Ectodermal cell (in vitro differentiated cells): ENCODE results near the gene LIPF.
"Not testable (repeated sequence)": the region's sequence is repeated elsewhere in the genome, so short reads cannot be mapped to it uniquely, and the experiment has no call there.

ENCODE experiments used
- H3K27ac ChIP-seq: 2 replicates; pipeline ENCODE4 v1.7.0; 2013; ENCODE audit warnings: mild to moderate bottlenecking, low read depth, low read length; ENCODE audit not compliant: insufficient read depth, poor library complexity, severe bottlenecking
- H3K27me3 ChIP-seq: 2 replicates; pipeline ENCODE4 v1.7.0; 2013; ENCODE audit warnings: mild to moderate bottlenecking, low read length; ENCODE audit not compliant: insufficient read depth, control insufficient read depth, poor library complexity, severe bottlenecking
- H3K36me3 ChIP-seq: one replicate; pipeline ENCODE4 v1.7.0; 2013; ENCODE audit warnings: low read length; ENCODE audit not compliant: control insufficient read depth, insufficient read depth
- H3K4me1 ChIP-seq: one replicate; pipeline ENCODE4 v1.7.0; 2013; ENCODE audit warnings: low read length; ENCODE audit not compliant: control insufficient read depth, insufficient read depth
- H3K4me3 ChIP-seq: 2 replicates; pipeline ENCODE4 v1.7.0; 2013; ENCODE audit warnings: low read depth, low read length, control low read depth; ENCODE audit not compliant: insufficient read depth
- H3K9me3 ChIP-seq: 2 replicates; pipeline ENCODE4 v1.7.0; 2013; ENCODE audit warnings: mild to moderate bottlenecking, low read length, moderate library complexity; ENCODE audit not compliant: control insufficient read depth
- WGBS, 2 experiments: methylation state at CpG; one replicate each; pipeline ENCODE4 v1.1.7; 2013; ENCODE audit warnings: missing lambda C conversion rate in 2 of 2; 5-methylcytosine and 5-hydroxymethylcytosine counted together

LIPF gene

DNA sequence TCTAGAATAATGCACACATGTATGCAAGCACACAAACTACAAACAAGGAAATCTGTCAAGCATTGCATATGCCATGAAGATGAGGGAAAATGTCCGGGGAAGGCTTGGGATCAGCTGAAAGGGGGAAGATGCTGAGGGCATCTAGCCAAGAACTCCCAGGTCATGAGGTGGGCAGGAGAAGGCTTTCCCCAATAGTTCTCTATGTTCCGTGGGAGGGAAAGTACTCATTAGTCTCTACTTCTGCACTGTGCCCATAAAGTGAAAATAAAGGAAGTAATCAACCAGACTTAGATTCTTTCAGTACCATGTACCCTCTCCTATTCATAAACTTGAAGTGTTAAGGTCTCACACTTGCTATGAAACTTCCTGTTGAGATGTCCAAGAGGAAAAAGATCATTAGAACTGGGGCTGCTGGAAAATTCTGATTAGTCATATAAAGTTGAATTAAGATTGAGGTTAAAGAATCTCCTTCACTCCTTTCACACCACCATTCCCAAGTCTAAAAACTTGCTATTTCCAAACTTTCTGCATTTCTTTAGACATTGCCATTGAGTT is 17.1 kb upstream of the LIPF start:
- Histone ChIP-seq H3K4me1 (no peaks in the 10 kb centered on the region), H3K27me3 (no peaks in the 10 kb centered on the region), H3K9me3 (no peaks in the 10 kb centered on the region), H3K4me3 (no peak overlapping the region), H3K36me3 (no peaks in the 10 kb centered on the region), H3K27ac (no peak overlapping the region)
- 88 to 100% methylated on average over 2 of the region's 2 CpGs for WGBS, 2 experiments

DNA sequence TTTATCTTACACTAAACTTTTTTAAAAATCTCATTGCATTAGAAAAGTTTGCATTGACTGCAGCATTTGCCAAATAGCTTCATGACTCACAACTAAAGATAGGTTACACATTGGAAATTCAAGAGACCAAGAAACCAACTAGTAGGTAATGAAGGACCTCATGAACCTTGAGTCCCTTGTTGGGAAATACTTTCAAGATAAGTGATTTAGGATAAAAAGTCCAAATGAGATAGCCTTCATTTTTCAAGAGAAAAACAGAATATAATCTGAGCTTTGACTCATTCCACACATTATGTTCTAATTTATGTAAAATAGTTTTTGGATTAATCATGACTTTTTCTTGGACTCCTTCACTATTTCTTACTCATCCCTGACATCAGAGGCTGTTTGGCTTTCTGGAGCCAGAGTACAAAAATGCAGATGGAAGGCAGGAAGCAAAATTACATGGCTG is 13.1 kb upstream of the LIPF start:
- no peak overlapping the region for H3K27ac ChIP-seq
- H3K27me3 ChIP-seq, result no peaks in the 10 kb centered on the region
- no peaks in the 10 kb centered on the region for H3K36me3 ChIP-seq
- H3K9me3 ChIP-seq, result no peaks in the 10 kb centered on the region
- H3K4me3 ChIP-seq, result no peak overlapping the region
- H3K4me1 ChIP-seq, result no peaks in the 10 kb centered on the region

DNA sequence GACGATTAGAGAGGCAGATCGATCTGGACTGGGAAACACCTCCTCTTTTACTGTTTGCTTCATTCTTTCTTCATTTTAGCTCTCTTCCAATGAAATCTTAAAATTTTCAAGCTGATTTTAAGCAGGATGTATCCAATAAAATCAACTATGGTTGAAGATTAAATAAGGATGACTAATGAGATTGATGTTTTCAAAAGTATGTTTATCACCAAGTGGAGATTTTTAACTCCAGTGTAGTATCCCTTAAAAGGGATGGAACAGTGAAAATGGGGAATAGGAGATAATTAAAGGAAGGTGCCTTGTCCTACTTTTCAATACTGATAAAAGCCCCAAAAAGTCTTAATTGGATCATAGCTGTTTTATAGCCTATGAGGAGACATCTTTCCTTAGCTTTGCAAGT is 11.6 kb upstream of the LIPF start:
- Histone ChIP-seq H3K27me3 (no peaks in the 10 kb centered on the region), H3K4me1 (no peaks in the 10 kb centered on the region), H3K27ac (no peak overlapping the region), H3K9me3 (no peaks in the 10 kb centered on the region), H3K36me3 (no peaks in the 10 kb centered on the region), H3K4me3 (no peak overlapping the region)
- WGBS, 2 experiments, result 81% methylated on average over 2 of the region's 2 CpGs; no CpG with 5 or more reads in 1 of the 2 experiments

DNA sequence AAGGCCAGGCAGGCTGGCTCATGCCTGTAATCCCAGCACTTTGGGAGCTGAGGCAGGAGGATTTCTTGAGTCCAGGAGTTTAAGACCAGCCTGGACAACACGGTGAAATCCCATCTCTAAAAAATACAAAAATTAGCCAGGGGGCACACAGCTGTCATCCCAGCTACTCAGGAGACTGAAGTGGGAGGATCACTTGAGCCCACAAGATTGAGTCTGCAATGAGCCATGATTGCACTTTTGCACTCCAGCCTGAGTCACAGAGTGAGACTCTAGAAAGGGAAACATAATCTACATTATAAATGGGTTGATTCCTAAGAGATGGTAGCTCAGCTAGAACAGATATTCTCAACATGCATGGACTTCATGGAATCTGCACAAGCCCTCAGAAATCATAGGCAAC is 6.3 kb upstream of the LIPF start:
- Histone ChIP-seq H3K4me3 (no peak overlapping the region), H3K27me3 (no peaks in the 10 kb centered on the region), H3K4me1 (no peaks in the 10 kb centered on the region), H3K9me3 (no peaks in the 10 kb centered on the region), H3K36me3 (no peaks in the 10 kb centered on the region), H3K27ac (no peak overlapping the region)
- 79 to 90% methylated on average over 1 of the region's 1 CpG for WGBS, 2 experiments

DNA sequence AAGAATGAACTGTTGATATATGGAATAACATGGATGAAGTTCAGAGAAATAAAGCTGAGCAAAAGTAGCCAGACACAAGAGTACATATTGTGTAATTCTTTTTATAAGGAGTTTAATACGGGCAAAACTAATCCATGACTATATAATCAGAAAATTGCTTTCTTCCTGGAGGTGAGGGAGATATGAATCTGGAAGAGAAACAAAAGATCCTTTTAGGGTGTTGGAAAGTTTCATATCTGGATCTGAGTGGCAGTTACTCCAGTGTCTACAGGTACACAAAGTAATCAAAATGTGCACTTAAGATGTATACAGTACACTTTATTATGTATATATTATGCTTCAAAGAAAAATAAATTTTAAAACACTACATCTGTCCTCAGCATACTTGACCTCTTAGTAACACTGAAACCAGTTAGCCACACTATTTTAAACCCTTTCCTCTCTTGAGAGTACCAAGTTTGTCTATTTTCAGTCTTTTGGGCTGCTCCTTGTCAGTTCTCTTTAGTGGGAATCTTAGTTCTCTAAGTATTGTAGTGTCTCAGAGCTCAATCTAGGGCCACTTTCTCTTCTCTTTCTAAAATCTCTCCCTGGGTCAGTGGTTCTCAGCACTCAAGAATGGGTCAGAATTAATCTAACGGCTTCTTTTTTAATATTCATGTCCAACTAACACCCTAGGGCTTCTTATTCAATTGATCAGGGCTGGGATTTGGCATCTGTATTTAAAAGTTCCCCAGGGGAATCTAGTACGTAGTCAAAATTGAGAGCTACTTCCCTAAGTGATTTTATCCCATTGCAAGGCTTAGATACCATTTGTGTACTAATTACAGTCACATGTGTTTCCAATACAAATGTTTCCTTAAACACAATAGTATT is 4.3 kb upstream of the LIPF start:
- no peaks in the 10 kb centered on the region for H3K4me1 ChIP-seq
- WGBS, 2 experiments, result 93 to 96% methylated on average over 2 to 3 of the region's 3 CpGs

DNA sequence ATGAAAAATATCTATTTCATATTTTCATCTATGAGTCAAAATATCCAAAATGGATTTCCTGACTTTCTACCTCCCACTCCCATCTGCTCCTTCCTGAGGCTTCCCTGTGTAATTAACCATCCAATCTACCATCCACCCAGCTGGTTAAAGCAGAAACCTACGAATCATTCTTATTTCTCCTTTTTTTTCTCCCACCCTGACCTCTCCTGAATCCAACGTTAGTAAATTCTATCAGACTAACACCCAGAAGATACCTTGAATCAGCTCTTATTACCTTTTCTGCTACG is 3.7 kb upstream of the LIPF start:
- no peaks in the 10 kb centered on the region for H3K36me3 ChIP-seq
- no peak overlapping the region for H3K27ac ChIP-seq
- H3K9me3 ChIP-seq, result no peaks in the 10 kb centered on the region
- no peaks in the 10 kb centered on the region for H3K27me3 ChIP-seq
- no peak overlapping the region for H3K4me3 ChIP-seq
- no peaks in the 10 kb centered on the region for H3K4me1 ChIP-seq
- WGBS, 2 experiments, result 63 to 69% methylated on average over 2 of the region's 3 CpGs

More for the DNA sequence above, 4.3 kb upstream of the LIPF start:
- Histone ChIP-seq H3K36me3 (no peaks in the 10 kb centered on the region), H3K27ac (no peak overlapping the region), H3K27me3 (no peaks in the 10 kb centered on the region), H3K9me3 (no peaks in the 10 kb centered on the region), H3K4me3 (no peak overlapping the region)

DNA sequence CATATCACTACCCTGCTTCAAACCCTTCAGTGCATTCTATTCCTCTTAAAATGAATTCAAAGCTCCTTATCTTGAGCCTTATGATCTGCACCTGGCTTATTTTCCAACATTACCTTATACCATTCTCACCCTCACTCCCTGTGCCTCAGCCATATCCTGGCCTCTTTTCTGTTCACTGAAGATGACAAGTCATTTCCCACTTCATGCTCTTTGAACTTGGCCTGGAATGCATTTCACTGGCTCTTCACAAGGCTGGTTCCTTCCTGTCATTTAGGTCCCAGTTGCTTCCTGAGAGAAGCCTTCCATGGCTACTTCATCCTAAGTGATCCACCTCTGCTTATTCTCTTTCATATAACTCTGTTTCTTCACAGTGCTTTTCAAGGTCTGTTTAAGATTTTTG is 3.2 kb upstream of the LIPF start:
- no peaks in the 10 kb centered on the region for H3K36me3 ChIP-seq
- no peak overlapping the region for H3K27ac ChIP-seq
- H3K4me1 ChIP-seq, result no peaks in the 10 kb centered on the region
- no peak overlapping the region for H3K4me3 ChIP-seq
- no peaks in the 10 kb centered on the region for H3K9me3 ChIP-seq
- no peaks in the 10 kb centered on the region for H3K27me3 ChIP-seq

DNA sequence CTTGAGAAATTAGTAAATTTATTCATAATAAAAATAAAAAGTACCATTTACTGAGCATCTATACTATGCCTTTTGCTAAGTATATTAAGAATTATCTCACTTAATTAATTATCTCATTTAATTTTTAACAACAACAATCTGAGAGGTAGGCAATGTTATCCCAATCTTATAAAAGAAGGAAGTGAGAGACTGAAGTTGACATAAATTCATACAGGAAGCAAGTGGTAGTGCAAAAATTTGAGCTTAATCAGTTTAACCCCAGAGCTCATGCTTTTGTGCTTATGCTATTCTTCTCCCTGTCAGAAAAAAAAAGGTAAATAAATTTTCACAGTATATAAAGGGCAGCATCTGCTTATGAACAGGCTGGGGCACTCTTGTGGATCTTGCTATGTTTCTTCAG is 2.7 kb upstream of the LIPF start:
- Histone ChIP-seq H3K4me1 (no peaks in the 10 kb centered on the region), H3K36me3 (no peaks in the 10 kb centered on the region), H3K9me3 (no peaks in the 10 kb centered on the region), H3K4me3 (no peak overlapping the region), H3K27ac (no peak overlapping the region), H3K27me3 (no peaks in the 10 kb centered on the region)

DNA sequence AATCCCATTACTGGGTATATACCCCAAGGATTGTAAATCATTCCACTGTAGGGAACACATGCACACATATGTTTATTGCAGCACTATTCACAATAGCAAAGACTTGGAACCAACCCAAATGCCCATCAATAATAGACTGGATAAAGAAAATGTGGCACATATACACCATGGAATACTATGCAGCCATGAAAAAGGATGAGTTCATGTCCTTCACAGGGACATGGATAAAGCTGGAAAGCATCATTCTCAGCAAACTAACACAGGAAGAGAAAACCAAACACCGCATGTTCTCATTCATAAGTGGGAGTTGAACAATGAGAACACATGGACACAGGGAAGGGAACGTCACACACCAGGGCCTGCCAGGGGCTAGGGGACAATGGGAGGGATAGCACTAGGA is 1.1 kb upstream of the LIPF start:
- not testable (repeated sequence) for H3K4me1 ChIP-seq, H3K27ac ChIP-seq, H3K27me3 ChIP-seq, H3K4me3 ChIP-seq, H3K9me3 ChIP-seq, H3K36me3 ChIP-seq
- WGBS, 2 experiments, result 94 to 97% methylated on average over 2 of the region's 2 CpGs

DNA sequence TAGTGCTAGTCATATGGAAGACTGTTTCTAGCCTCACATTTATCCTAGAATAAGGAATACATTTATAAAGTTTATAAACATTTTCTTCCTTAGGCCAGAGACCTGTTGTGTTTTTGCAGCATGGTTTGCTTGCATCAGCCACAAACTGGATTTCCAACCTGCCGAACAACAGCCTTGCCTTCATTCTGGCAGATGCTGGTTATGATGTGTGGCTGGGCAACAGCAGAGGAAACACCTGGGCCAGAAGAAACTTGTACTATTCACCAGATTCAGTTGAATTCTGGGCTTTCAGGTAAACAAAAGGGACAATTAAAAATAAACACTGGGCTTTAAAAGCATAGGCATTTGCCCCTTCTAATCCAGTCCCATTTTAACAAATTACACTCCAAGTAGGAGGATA is 4.2 kb downstream of the LIPF start:
- no peaks in the 10 kb centered on the region for H3K36me3 ChIP-seq
- H3K27me3 ChIP-seq, result no peaks in the 10 kb centered on the region
- no peaks in the 10 kb centered on the region for H3K9me3 ChIP-seq
- no peaks in the 10 kb centered on the region for H3K4me1 ChIP-seq
- no peak overlapping the region for H3K27ac ChIP-seq
- no peak overlapping the region for H3K4me3 ChIP-seq
- WGBS, 2 experiments, result 90 to 100% methylated on average over 1 of the region's 1 CpG
